G401 (cell line): ENCODE data around the gene ADGRL1. TPM values are rescaled to one million over a fixed set of nuclear protein-coding genes. Genes with fewer than 3 reads are reported as not detected.
"Not testable (repeated sequence)": the region's sequence is repeated elsewhere in the genome, so short reads cannot be mapped to it uniquely, and the experiment has no call there.

Experiments
- DNase-seq: peaks from one replicate; pipeline ENCODE4 v3.0.0-alpha.2; 2015; ENCODE audit warnings: low spot score
- in situ Hi-C: cut with HindIII; loops from 2 replicates; pipeline ENCODE4 v1.10.0; 2016; ENCODE audit warnings: low sequenced_read_pairs, mixed read lengths
- total RNA-seq: library from RNA; depleted of rRNA; stranded (reverse); fragments of >200 nt; shearing (Covaris generic); gene quantifications from 2 replicates; pipeline ENCODE4 v1.2.3, GENCODE V29; 2014

The ADGRL1 gene
- total RNA-seq, 1 experiment from 2014 or later: 20.5 TPM

DNA sequence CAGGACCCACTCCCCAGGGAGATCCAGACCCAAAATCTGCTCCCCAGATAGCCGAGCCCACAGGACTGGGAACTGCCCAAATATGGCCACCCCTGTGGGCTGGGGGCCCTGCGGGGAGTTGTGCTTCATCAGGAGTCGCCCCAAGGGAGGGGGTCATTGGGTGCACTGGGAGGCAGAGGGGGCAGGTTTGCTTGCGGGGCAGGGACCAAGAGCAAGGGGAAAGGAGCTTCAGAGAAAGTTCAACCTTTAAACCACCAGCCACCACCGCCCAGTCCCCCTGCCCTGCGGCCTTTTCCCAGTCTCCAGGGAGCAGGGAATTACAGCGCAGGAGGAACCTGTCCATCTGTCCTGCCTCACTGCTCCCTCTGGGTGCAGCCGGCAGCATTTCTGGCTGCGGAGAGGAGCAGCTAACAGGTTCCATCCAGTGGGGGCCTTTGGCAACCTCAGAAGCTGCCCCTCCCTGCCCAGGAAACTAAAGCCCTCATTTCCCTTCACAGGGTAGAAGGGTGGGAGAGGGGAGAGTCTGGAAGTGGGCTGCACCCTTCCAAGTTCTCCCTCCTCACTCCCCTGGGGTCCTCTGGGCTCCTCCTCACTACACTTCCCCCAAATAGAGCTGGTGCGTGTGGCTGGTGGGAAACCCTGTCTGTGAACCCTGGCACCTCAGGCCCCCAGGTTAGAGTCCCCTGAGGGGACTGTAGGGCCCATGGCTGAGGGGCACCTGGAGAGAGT, 55.8 kb downstream of the ADGRL1 start:
- in situ Hi-C loops: no loop called here
- DNase-seq: no peak

DNA sequence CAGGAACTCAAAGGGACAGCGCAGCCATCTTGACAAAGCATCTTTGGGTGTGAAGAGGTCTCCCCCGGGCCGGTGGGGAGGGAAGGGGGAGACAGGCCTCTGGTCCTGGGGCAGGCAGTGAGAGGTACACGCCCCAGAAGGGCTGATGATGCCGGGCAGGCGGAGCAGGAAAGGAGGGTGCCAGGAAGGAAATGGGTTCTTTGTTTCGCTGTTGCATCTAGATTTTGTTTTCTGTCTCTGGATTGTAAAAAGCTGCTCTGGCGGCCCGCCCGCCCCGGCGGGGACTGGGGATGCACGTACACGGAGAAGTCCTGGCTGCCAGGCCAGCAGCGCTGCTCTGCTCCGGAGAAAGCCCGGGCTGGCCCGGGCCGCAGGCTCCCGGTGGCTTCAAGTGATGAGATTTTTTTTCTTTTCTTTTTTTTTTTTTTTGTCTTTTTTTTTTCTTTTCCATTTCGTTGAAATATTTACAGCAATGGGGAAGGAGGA, 56.4 kb downstream of the ADGRL1 start:
- DNase-seq: peak; percentile 59
- in situ Hi-C loops: no loop called here

DNA sequence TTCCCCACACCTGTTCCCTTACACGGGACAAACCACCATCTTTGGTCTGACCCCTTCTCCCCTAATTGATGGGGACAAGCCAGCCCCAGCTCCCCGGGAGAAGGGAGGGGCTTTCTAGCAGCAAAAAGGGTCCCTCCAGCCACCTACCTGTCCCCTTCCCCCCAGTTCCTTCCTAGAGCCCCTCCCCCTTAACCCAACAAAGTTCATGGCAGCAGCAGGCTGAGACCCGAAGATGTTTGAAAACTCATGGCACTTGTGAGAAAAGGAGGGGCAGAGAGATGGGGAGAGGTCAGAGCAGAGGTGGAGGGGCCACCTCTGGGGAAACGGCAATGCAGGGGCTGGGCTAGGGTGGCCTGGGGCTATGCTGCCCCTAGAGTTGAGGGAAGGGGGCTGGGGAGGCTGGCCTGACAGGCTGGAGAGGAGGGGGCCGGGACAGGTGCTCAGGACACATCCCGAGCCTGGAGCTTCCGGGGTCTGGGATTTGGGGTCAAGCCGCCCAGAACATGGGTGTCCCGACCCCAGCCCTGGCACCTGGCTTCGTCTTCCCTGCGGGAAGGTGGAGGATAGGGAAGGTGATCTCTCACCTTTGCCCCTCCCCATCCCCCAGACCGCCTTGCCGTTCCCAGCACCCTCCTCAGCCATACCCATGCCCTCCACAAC, 57.1 kb downstream of the ADGRL1 start:
- in situ Hi-C loops: no loop called here
- DNase-seq: no peak

DNA sequence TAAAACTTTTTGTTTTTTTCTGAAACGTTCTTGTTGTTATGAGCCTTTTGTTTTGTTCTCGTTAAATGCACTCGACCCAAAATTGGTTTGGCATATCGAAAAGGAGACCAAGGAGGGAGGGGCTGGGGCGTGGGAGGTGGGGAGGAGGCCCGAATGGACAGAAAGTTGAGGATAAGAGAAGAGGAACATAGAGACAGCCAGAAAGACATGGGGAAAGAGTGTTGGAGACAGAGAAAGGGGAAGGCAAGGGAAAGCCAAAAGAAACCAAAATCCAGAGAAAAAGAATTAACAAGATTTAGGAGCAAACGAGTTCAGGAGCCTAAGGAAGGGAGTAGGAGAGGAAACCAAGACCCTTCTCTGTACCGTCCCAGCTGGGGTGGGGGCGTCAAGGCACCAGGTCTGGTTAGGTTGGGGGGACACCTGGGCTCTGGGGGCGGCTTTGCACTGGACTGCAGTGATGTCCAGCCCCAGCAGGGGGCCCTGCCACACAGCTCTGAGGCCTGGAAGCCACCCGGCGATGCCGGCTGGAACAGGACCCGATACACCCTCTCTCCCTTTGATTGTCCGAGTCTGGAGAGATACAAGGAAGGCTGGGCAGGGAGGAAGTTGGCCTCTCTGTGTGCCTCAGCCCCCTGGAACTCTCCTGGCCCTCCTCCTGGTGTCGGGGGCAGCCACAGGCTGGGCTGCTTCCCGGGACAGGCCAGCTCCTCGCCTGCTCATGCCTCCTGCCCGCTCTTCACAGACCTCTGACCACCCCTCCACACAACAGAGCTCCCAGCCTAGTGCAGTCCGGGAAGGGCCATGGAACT, 58.0 kb downstream of the ADGRL1 start:
- in situ Hi-C loops: no loop called here
- DNase-seq: peak; percentile 68

DNA sequence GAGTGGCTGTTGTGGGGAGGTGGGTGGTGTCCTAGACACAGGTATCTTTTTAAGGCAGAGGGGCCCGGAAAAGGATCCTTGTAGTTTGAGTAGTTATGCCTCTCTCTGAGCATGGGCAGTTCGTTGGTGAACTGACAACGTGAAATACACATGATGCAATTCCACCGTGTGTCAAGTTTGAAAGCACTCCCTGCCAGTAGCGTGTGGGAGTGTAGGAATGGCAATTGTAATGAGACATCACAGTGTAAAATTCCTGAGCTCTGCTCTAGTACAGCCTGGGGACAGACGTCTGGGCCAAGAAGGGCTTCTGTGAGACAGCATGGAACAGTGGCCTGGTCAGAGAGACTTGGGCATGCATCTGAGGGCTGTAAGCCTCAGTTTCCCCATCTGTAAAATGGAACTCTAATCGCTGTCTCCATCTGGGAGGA, 59.2 kb downstream of the ADGRL1 start:
- in situ Hi-C loops: no loop called here

DNA sequence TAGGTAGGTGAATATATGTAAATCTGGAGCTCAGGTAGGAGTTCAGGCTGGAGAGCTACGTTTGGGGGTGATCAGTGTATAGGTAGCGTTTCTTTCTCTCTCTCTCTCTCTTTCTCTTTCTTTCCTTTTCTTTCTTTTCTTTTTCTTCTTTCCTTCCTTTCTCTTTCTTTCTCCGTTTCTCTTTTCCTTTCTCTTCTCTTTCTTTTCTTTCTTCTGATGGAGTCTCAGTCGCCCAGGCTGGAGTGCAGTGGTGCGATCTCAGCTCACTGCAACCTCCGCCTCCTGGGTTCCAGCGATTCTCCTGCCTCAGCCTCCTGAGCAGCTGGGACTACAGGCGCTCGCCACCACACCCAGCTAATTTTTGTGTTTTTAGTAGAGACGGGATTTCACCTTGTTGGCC, 59.8 kb downstream of the ADGRL1 start:
- DNase-seq, in situ Hi-C loops: not testable (repeated sequence)

More for the DNA sequence above, 59.2 kb downstream of the ADGRL1 start:
- no peak for DNase-seq

DNA sequence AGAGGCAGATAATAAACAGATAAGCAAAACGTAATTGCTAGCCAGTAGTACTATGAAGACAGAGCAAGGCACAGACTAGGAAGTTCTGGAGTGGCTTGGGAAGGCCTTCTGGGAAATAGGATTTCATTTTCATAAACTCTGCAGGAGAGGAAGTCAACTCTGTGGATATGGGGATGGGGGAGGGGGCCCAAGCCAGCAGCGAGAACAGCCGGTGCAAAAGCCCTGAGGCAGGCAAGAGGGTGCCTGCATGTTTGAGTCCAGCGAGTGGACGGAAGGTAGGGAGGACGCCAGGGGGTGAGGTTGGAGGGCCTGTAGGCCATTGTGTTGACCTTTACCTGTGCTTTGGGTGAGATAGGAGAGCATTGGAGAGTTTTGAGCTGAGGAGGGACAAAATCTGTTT, 60.6 kb downstream of the ADGRL1 start:
- no peak for DNase-seq
- in situ Hi-C loops: no loop called here

DNA sequence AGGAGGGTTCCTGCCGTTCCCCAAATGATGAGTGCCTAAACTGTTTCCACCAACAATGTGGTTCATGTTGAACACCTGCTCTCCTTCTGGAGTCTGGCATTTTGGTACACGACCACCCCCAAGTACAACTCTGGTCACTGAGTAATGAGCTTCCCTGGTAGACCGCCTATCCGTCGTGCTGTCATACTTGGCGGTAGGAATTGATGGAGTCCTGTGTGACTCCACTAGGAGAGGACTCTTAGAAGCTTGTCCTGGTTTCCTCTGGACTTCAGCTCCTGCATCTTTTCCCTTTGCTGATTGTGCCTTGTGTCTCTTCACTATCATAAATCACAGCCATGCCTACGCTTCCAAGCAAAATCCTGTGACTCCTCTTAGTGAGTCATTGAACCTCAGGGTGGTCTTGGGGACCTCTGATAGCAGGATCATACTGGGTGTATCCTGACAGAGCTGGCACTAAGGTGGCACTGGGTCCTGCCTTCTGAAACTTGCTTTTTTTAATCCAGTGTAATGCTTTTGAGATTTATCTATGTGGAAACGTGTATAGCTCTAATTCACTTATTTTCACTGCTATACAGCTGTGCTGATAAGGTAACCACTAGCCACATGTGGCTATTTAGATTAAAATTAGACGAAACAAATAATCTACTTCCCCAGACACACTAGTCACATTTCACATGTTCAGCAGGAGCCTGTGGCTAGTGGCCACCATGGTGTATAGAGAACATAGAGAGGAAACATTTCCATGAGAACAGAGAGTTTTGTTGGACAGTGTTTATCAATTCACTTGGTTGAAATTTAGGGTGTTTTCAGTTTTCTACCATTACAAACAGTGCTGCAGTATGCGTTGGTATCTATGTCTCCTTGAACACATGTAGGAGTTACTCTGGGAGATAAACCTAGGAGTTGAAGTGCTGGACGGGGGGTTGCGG, 63.4 kb downstream of the ADGRL1 start:
- no peak for DNase-seq
- in situ Hi-C loops: no loop called here

DNA sequence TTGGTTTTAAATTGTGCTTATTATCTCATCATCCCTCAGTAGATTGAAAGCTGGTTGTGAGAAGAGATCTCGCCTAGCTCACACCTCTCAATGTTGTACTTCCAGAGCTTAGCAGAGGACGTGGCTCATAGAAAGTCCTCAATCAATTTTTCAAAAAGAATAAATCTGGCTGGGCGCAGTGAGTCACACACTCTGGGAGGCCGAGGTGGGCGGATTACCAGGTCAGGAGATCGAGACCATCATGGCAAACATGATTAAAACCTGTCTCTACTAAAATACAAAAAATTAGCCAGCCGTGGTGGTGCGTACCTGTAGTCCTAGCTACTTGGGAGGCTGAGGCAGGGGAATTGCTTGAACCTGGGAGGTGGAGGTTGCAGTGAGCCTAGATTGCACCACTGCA, 64.9 kb downstream of the ADGRL1 start:
- in situ Hi-C loops: no loop called here
- no peak for DNase-seq

DNA sequence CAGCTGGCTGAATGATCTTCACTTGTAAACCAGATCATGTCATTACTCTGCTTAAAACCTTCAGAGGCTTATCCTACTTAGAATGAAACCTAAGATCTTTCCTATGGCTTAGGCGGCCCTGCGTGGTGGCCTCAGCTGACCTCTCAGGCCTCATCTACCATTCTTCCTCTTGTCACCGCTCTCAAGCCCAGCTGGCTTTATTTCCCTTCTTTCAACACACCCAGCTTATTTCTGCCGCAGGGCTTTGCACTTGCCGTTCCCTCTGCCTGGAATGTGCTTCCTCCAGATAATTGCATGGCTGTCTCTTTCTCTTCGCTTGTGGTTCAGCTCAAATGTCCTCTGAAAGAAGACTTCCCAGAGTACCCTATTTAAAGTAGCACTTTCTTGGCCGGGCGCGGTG, 66.0 kb downstream of the ADGRL1 start:
- in situ Hi-C loops: no loop called here

DNA sequence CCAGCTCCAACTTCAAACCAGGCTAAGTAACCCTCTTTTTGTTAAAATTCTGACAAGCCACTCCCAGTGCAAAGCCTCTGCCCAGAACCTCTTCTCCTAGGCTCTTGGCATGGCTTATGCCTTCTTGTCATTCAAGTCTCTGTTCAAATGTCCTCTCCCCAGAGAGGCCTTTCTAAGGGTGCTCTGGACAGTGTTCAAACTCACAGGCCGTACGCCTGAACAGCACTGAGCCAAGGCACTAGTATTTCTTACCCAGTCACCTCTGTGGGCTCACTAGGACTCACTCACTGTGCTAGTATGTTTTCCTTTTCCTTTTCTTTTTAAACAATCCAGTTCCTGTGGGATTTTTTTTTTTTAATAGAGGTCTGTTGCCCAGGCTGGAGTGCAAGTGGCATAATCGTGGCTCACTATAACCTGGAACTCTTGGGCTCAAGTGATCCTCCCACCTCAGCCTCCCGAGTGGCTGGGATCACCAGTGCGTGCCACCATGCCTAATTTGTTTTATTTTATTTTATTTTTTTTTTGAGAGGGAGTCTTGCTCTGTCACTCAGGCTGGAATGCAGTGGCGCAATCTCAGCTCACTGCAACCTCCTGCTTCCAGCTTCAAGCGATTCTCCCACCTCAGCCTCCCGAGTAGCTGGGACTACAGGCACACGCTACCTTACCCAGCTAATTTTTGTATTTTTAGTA, 67.2 kb downstream of the ADGRL1 start:
- in situ Hi-C loops: no loop called here
- no peak for DNase-seq

More for the DNA sequence above, 66.0 kb downstream of the ADGRL1 start:
- DNase-seq: no peak

DNA sequence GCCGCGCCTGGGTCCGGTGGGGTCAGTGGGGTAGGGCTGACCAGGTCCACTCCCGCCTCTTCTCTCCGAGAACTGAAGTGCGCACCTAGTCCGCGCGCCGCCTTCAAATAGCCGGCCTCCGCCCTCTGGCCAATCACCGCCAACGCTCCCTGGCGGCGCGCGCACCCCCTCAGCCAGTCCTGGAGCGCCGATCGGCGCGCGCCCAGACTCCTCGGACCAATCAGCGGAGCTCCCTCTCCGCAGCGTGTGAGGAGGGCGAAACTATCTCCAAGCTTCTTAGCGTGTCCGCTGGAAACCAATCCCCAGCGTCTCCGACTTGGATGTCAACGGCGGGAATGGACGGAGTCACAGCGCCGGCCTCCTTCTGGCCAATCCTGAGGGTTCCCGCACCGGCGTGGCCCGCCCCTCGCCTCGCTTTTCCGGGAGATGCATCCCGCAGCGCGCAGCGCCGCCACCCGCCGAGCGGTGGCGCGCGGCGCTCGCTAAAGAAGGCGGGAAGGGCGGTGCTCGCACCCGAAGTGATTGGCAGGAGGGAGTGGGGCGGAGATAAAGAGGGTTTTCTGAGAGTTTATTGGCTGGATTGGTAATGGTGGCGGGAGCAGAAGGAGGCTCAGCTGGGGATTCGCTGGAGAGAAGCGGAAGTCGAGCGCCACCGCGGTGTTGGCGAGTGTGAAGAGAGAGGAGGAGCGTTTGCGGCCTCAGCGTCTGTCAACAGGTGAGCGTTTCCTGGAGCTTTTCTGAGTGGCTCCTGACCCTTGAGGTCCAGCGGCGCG, 69.3 kb downstream of the ADGRL1 start, which contains the start of gene ASF1B:
Gene ASF1B (minus strand): TSS at position 81 of the 773 bp plus-strand sequence. CDS start 133 bp downstream, outside the sequence.
- DNase-seq: peak; percentile 100
- in situ Hi-C loops: no loop called here

DNA sequence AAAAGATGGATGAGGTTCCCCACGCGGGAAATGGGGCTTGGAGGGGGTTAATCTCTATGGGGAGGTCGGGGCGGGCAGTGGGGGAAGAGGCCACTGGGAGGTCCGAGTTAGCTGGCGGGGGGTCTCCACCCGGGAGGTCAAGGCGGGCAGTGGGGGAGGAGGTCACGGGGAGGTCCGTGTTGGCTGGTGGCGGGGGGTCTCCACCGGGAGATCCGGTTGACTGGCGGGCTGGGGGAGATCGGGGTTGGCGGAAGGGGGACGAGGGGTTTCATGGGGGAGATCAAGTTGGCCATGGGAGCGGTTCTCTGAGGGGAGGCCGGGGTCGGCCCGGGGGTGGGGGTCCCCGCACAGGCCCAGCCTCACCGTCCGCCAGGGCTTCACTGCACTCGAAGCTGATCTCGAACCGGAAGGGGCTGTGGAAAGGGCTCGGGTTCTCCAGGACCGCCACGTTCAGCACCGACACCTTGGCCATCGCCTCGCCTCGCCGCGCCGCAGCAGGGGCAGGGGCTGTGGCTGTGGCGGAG, 69.9 kb downstream of the ADGRL1 start:
- no peak for DNase-seq

DNA sequence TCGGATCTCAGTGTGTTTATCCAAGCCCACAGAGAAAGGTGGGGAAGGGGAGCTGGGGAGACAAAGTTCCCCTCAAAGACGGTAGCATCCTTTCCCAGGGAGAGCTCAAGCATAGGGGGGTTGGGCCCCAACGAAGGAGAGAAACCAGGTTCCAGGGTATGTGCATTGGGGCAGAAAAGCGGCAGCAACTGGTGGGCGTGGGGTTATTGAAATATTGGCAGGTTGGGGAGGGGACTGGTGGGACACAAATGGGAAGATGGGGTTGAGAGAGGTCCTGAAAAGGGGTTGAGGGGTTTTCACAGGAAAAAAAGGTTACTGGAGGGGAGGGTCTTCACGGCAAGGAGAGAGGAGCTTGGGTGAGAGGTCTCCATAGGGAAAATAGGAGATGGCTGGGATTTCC, 70.6 kb downstream of the ADGRL1 start:
- in situ Hi-C loops: no loop called here
- DNase-seq: no peak

More for the DNA sequence above, 69.9 kb downstream of the ADGRL1 start:
- in situ Hi-C loops: no loop called here

DNA sequence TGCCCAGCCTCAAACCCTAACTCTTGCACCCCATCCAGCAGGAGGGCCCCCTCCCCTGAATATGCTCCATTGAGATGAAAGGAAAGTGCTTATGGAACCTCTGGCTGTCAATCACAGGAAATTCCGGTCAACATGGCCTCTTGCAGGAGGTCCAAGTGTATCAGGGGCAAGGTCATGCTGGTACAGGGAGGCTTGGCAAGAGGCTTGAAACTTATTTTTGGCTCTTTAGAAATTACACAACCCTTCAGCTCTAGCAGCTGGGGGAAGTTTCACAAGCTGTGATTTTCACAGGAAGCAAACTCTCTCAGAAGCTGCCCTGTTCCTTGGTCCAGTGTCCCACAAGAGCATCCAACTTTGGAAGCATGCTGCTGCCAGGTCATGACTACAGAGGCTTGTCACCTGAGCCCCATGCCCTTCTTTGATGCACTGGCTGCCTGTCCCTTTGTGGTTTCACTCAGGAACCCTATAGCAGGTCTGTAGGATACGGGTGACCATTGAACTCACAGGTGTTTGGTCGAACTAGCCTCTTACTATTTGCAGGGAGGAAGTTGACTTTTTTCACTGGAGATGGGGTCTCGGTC, 78.0 kb downstream of the ADGRL1 start:
- no peak for DNase-seq
- in situ Hi-C loops: no loop called here

DNA sequence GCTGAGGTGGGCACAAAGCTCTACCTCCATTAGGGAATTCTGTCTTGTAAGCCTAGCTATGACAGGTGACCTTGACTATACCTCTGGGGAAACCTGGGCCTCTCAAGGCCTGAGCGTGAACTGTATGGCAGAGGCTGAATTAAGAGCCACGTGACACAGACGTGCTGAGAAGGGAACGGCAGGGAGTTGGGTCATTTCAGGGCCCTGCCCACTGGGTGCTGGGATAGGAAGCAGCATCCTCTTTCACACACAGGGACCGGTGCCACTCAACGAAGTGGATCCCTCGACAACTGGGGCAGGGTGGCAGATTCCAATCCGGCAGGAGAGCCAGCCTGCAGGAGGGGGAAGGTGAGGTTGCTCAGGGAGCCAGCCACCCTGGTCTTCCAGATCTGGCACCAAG, 78.8 kb downstream of the ADGRL1 start:
- in situ Hi-C loops: no loop called here
- no peak for DNase-seq

DNA sequence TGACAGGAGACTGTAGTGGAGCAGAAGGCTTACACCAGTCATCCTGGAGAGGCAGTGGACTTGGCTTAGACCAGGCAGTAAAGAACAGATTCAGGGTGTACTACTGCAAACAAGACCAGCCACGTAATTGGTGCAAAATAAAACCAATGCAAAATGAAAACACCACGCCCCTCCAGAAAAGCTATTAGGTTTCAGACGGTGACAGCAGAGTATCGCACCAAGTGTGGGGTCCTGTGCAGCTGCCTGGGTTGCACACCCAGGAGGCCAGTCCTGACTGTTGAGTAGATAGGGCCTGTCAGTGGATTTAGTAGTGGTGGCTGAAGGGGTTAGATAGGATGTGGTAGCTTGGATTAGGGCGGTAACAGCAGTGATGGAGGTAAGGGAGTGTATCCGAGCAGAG, 83.0 kb downstream of the ADGRL1 start:
- DNase-seq: no peak
- in situ Hi-C loops: no loop called here
